ENCODE data around the gene CD86.

Gene CD86

DNA sequence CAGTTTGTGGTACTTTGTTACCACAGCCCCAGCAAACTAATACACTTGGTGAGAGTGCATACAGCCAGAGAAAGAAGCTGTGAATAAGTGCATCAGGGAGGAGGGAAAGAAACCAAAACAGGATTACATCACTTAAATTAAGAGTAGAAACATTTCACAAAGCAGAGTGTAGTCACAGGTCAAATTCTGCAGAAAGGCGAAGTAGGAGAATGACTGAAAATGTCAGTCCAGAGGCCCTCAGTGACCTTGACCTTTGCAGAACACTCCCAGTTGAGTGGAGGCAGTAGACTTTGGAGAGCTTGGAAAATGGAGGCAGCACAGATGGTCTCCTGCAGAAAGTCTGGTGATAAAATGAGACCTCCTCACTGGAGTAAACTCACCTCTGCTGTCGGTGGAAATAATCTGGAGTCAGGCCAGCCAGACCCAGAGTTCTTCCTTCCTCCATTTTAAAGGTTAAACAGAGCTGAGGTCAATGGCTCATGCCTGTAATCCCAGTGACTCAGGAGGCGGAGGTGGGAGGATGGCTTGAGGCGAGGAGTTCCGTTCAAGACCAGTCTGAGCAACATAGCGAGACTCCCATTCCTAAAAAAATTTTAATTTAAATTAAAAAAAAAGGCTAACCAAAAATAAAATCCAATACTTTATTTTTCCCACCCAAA lies 5.0 kb downstream of the CD86 start:
- no peak for DNase-seq

GRCh38 chr3:122063908-122064307 lies 8.7 kb downstream of the CD86 start:
- DNase-seq, result no peak

- DNase-seq, result no peak
Measured at GRCh38 chr3:122064326-122064725, 9.2 kb downstream of the CD86 start.

- no peak for DNase-seq
Measured at GRCh38 chr3:122066331-122067213, 11.4 kb downstream of the CD86 start.

GRCh38 chr3:122067214-122067550 lies 12.0 kb downstream of the CD86 start:
- no peak for DNase-seq

- DNase-seq, result no peak
Measured at GRCh38 chr3:122067588-122068240, 12.6 kb downstream of the CD86 start.

DNA sequence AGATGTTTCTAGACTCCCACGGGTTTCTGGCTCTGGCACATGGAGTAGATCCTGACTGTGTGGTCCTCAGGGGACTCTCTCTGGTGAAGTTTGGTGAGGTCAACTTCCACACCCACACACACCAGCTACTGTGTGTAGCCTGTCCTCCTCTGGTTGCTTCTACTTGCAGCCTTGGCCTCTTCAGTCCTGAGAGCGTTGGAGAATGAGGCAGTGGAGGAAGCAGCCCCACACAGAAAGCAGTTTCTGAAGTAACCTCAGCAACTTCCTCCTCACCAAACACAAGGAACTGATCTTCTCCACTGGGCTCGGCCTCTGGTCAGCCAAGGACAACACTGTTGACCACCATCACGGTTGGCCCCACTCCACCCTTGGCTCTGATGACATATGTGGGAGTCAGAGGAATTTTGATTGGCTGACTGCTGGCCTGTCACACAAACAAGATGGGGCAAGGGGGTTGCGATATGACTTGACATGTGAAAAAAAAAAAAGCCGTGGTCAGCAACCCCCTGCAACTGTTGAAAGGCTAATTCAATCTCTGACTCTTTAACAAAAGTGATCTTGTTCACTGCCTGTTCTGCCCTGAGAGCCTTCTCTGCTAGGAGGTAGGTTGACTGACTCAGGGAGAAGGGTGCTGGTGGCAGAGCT lies 19.6 kb downstream of the CD86 start:
- no peak for DNase-seq

DNA sequence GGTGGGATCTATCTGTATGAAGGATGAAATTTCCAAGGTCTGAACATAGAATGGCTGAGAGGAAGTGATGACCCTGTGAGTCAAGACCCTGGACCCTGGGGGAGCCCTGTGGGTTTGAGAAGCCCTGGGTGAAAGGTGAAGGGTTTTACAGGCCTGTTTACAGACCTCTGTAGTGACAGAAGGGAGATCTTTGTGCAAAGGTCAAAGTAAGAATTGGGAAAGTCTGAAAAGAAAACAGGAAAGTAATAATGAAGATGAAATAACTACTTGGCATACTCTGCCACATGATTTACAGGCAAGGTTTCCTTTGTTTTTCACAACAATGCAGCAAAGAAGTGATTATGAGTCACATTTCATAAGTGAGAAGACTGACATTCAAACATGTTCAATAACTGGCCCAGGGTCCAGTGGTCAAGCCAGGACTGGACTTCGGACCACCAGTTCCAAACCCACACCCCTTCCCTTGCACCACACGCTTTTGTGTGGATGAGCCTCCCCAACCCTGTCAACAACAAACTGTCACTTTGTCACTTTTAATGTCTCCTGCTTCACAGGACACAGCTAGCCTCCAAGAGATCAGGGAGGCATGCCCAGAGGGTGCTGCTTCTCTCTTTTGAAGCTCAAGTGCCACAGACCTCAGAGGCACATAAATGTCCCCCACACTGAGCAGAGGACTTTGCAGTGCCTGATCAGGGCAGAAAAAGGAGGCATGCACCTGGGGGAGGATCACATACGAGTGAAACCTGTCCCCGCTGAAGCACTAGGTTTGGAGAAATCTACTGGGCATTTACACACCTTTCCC lies 21.5 kb downstream of the CD86 start:
- DNase-seq, result no peak

DNA sequence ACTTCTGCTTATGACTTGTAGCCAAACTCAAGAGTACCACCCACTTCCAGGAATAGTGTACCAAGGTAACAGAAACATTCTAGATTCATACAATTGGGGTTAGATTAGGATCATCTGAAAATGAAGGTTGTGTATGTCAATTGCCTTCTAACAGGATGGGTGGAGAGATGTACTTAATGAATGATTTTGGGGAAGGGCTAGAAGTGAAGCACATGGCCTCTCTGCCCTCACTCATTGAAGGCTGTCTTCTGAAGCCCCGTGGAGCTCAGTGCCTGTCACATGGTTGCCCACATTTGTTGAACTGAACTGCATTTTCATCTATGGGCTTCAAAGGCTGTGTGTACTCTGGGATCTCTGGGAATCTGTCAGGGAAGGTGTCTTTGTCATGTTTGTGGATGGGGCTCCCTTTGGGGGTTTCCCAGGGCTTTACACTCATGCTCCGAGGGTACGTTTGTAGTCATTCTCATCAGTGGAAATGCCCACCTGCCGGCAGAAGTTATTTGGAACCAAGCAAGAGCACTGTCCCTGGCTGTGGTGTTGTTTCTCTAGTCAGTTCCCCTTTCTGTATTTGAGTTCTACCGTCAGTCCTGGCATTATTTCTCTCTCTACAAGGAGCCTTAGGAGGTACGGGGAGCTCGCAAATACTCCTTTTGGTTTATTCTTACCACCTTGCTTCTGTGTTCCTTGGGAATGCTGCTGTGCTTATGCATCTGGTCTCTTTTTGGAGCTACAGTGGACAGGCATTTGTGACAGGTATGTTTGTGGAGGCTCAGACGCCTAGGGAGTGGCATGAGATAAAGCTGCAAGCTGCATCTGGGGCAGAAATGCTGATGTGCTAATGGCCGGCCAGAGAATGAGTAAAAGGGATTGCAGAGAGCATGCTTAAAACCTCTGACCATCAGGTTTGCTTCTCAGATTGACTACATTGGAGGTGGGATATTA lies 22.4 kb downstream of the CD86 start:
- peak in 1 of 2 donors; percentile 22 for DNase-seq

DNA sequence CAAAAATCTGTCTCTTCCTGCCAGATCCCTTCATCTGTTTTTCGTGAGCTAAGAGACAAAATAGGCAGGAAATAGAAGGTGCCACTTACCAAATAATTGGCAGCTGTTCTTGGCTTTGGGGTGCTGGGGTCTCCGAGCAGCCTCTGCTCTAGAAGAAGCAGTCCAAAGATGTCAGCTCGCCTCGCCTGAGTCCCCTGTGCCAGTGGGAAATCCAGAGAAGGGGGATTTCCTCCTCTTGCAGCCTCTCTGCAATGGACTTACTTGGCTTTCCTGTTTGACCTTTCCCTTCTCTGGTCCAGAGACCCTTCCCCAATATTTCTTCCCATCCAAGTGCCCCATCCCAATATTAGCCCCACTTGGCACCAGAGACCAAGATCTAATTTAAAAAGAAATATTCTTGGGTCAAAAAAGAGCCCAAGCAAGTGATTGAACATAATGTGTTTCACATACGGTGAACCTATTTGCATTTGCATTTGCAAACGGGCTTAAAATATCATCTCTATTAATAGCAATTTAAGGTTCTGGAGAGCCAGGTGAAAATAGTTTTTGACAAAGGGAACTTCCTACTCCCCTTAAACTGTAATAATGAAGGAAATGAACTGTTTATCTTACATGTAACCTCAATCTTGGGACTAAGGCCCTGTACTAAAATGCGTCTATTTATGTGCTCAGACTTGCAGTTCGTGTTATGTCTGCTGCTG lies 23.2 kb downstream of the CD86 start:
- DNase-seq, result no peak

- DNase-seq, result no peak
Measured at GRCh38 chr3:122079524-122080206, 24.5 kb downstream of the CD86 start.

- no peak for DNase-seq
Measured at GRCh38 chr3:122080207-122080587, 25.0 kb downstream of the CD86 start.

DNA sequence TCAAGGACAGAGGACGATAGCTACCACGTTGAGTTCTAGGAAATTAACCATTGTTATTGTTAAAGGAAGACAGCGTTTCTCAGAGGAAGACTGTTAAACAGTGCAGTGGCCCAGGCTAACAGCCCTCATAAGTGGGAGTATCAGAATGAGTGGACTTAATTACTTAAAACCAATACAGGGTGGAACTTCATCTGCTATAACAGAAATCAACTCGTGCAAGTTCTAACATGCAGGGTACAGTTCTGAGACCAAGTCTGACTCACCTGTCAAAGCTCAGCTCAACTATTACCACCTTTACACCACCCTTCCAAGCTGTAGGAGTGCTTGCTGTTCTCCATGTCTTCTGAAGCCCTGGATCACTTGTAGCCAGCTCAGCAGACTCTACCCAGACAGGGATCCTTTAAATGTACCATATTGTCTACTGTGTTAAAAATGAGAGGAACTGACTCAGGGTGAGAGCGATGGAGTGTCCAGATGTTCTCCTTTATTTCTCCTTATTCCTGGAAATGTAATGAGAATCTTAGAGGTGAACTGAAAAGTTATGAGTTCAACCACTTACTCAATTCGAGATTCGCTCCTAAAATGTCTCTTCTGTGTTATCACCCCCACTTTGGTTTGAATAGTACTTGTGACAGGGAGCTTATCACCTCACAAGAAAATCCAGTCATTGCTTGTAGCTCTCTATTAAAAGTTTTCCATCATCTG lies 26.5 kb downstream of the CD86 start:
- DNase-seq, result no peak

- DNase-seq, result no peak
Measured at GRCh38 chr3:122082357-122082756, 27.2 kb downstream of the CD86 start.

DNA sequence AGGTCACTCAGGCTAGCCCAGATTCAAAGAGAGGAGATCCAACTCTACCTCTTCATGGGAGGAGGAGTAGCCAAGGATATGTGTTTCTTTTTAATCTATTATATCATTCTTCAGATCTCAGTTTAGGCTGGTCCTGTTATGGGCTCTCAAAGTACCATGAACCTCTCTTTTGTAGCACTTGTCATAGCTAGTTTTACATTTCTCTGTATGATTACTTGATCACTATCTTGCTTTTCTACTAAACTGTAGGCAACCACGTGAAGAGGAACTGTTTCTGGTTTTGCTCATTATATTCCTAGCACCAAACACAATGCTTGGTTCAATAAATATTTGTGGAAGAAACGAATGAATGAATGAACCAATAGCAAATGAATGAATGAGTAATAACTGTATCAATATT lies 29.6 kb downstream of the CD86 start:
- no peak for DNase-seq

GRCh38 chr3:122085673-122086072 lies 30.5 kb downstream of the CD86 start:
- no peak for DNase-seq

DNA sequence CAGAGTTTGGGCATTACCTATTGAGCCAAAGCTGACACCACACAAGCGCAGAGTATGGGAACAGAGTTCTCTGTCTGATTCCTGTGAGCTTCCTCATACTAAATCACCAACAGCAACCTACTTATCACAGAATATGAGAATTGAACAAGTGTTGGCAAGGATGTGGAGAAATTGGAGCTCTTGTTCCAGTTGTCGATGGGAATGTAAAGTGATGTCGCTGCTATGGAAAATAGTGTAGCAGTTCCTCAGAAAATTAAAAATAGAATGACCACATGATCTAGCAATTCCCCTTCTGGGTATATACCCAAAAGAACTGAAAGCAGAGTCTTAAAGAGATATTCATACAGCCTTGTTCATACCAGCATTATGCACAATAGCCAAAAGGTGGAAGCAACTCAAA lies 33.4 kb downstream of the CD86 start:
- DNase-seq, result no peak

DNA sequence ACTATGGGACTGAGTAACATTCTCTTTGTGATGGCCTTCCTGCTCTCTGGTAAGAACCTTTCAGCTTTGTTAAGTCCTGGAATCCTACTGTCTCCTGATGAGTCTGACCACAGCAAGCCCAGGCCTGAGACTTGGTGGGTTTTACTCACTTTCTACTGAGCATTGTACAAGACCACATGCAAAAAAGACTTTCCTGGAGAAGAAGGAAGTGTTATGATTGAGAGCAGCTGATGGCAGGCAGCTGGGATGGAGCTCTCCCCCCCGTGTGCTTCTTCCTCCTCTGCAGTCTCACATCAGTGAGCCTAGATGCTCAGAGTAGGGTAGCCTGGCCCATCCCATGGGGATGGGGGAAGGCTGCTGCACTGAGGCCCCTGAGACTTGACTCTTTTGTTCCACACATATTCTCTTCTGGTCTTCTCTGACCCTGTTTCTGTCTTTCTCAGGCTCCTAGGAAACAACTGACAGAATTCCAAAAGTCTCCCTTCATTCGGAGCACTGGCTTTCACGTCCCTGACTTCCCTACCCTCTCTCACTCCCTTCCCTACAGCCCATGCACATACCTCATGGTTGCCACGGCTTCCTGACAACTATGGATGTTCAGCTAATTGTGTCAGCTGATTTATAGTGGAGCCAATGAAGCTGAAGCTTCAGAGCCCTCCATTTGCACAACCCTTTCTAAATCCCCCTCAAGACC lies 36.6 kb downstream of the CD86 start:
- peak in 1 of 2 donors; percentile 34 for DNase-seq
